HEK293T (cell line): ENCODE data around the gene FAM156B.
"Not testable (repeated sequence)": the region's sequence is repeated elsewhere in the genome, so short reads cannot be mapped to it uniquely, and the experiment has no call there.

Source experiments
- ARNT ChIP-seq: fragments of 450-650 bp; IDR thresholded peaks from 2 replicates; pipeline ENCODE4 v1.6.1; 2017; ENCODE audit warnings: mild to moderate bottlenecking
- BHLHE40 ChIP-seq: fragments of 450-650 bp; IDR thresholded peaks from 2 replicates; pipeline ENCODE4 v1.6.1; 2016; ENCODE audit warnings: mild to moderate bottlenecking, moderate library complexity, borderline replicate concordance
- CTBP1 ChIP-seq: fragments of 450-650 bp; IDR thresholded peaks from 2 replicates; pipeline ENCODE4 v1.6.1; 2016; ENCODE audit warnings: borderline replicate concordance
- ELF4 ChIP-seq: fragments of 450-650 bp; IDR thresholded peaks from 2 replicates; pipeline ENCODE4 v1.6.1; 2017; ENCODE audit warnings: antibody characterized with exemption
- FOXA1 ChIP-seq: fragments of 450-650 bp; IDR thresholded peaks from 2 replicates; pipeline ENCODE4 v1.6.1; 2016; ENCODE audit warnings: mild to moderate bottlenecking
- FOXK2 ChIP-seq: fragments of 450-650 bp; IDR thresholded peaks from 2 replicates; pipeline ENCODE4 v1.6.1; 2016; ENCODE audit warnings: mild to moderate bottlenecking
- FOXM1 ChIP-seq: fragments of 450-650 bp; IDR thresholded peaks from 2 replicates; pipeline ENCODE4 v1.6.1; 2017; ENCODE audit warnings: mild to moderate bottlenecking, borderline replicate concordance
- LEF1 ChIP-seq: fragments of 450-650 bp; IDR thresholded peaks from 2 replicates; pipeline ENCODE4 v1.6.1; 2017; ENCODE audit warnings: mild to moderate bottlenecking, borderline replicate concordance
- NFRKB ChIP-seq: fragments of 450-650 bp; IDR thresholded peaks from 2 replicates; pipeline ENCODE4 v1.6.1; 2016; ENCODE audit warnings: mild to moderate bottlenecking, moderate library complexity
- SP1 ChIP-seq: fragments of 450-650 bp; IDR thresholded peaks from 2 replicates; pipeline ENCODE4 v1.6.1; 2017
- SUZ12 ChIP-seq: fragments of 450-650 bp; IDR thresholded peaks from 2 replicates; pipeline ENCODE4 v1.6.1; 2016; ENCODE audit warnings: mild to moderate bottlenecking
- TARDBP ChIP-seq: fragments of 450-650 bp; IDR thresholded peaks from 2 replicates; pipeline ENCODE4 v1.6.1; 2016
- ZNF384 ChIP-seq: fragments of 450-650 bp; IDR thresholded peaks from 2 replicates; pipeline ENCODE4 v1.6.1; 2016
- TF ChIP-seq, protein P1 (sequence below): fragments of 450-650 bp; IDR thresholded peaks from 2 replicates; pipeline ENCODE4 v1.6.1; 2016

DNA sequence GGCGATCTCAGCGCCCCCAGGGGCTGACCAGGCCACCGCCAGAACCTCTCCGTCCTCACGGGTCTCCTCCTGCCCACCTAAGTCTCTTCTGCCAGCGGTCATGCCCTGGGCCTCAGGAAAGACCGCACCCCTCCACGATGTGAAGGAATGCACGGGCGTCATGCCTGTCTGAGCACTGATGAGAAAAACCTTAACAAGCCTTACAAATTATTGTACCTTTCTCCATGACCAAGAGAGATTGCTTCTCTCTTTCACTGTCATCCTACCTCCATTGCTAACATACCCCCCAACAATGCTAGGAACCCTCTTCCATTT lies 38.3 kb downstream of the FAM156B start:
- TF ChIP-seq ARNT, SP1, FOXA1, SUZ12, TARDBP, FOXK2, BHLHE40, CTBP1, ELF4, FOXM1, NFRKB, ZNF384, LEF1: not testable (repeated sequence)
- TF ChIP-seq, protein P1, sequence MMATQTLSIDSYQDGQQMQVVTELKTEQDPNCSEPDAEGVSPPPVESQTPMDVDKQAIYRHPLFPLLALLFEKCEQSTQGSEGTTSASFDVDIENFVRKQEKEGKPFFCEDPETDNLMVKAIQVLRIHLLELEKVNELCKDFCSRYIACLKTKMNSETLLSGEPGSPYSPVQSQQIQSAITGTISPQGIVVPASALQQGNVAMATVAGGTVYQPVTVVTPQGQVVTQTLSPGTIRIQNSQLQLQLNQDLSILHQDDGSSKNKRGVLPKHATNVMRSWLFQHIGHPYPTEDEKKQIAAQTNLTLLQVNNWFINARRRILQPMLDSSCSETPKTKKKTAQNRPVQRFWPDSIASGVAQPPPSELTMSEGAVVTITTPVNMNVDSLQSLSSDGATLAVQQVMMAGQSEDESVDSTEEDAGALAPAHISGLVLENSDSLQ: not testable (repeated sequence)
